HepG2 (cell line): ENCODE data around the gene CDYL. TPM values are rescaled to one million over a fixed set of nuclear protein-coding genes. Genes with fewer than 3 reads are reported as not detected.

Experiments used
- ADNP ChIP-seq: sonication (generic); formaldehyde crosslinking; IDR thresholded peaks from 2 replicates; pipeline ENCODE4 v1.4.0; 2020; ENCODE audit warnings: missing genetic modification reagents
- BCL3 ChIP-seq: sonication (generic); formaldehyde crosslinking; IDR thresholded peaks from 2 replicates; pipeline ENCODE4 v1.5.1; 2020; ENCODE audit warnings: mild to moderate bottlenecking, missing genetic modification reagents, moderate library complexity
- CTCF ChIP-seq: sonication (generic); formaldehyde crosslinking; IDR thresholded peaks from 2 replicates; pipeline ENCODE4 v1.5.0; 2020; ENCODE audit warnings: mild to moderate bottlenecking, missing genetic modification reagents, moderate library complexity
- GATA4 ChIP-seq: sonication (generic); IDR thresholded peaks from 2 replicates; pipeline ENCODE4 v1.6.1; 2016; ENCODE audit warnings: antibody characterized with exemption, low read depth, borderline replicate concordance
- HNF4A ChIP-seq: sonication (generic); formaldehyde crosslinking; IDR thresholded peaks from 2 replicates; pipeline ENCODE4 v1.4.0; 2020; ENCODE audit warnings: missing genetic modification reagents
- JDP2 ChIP-seq: sonication (generic); formaldehyde crosslinking; IDR thresholded peaks from 2 replicates; pipeline ENCODE4 v1.8.1; 2022; ENCODE audit warnings: missing genetic modification reagents, borderline replicate concordance
- KLF16 ChIP-seq, 2 experiments: sonication (generic) in 1 of 2; formaldehyde crosslinking in 1 of 2; IDR thresholded peaks; 2 replicates each; pipeline versions ENCODE4 v1.6.1 to v1.8.0; 2016 to 2023; ENCODE audit warnings: missing genetic modification reagents in 2 of 2, missing compliant biosample characterization in 1 of 2
- REXO4 ChIP-seq: sonication (generic); formaldehyde crosslinking; IDR thresholded peaks from 2 replicates; pipeline ENCODE4 v1.8.0; 2022; ENCODE audit warnings: missing genetic modification reagents, mild to moderate bottlenecking, borderline replicate concordance
- RXRA ChIP-seq: sonication (generic); formaldehyde crosslinking; IDR thresholded peaks from 2 replicates; pipeline ENCODE4 v1.5.1; 2020; ENCODE audit warnings: missing genetic modification reagents
- SNAPC5 ChIP-seq: sonication (generic); formaldehyde crosslinking; IDR thresholded peaks from 2 replicates; pipeline ENCODE4 v1.8.1; 2023; ENCODE audit warnings: mild to moderate bottlenecking, missing genetic modification reagents, borderline replicate concordance
- TEAD3 ChIP-seq: optimal IDR thresholded peaks from 2 replicates; pipeline ENCODE3; 2016; ENCODE audit warnings: borderline replicate concordance
- TRIM22 ChIP-seq: fragments of 450-650 bp; IDR thresholded peaks from 2 replicates; pipeline ENCODE4 v1.6.1; 2017
- ZFP91 ChIP-seq: sonication (generic); formaldehyde crosslinking; IDR thresholded peaks from 2 replicates; pipeline ENCODE4 v1.9.0; 2022; ENCODE audit warnings: missing genetic modification reagents, mild to moderate bottlenecking, borderline replicate concordance
- ZNF18 ChIP-seq: sonication (generic); formaldehyde crosslinking; IDR thresholded peaks from 2 replicates; pipeline ENCODE4 v1.8.0; 2022; ENCODE audit warnings: mild to moderate bottlenecking, missing genetic modification reagents; ENCODE audit not compliant: insufficient replicate concordance
- ZNF337 ChIP-seq: sonication (generic); formaldehyde crosslinking; IDR thresholded peaks from 2 replicates; pipeline ENCODE4 v1.5.1; 2020; ENCODE audit warnings: missing genetic modification reagents, low read depth, mild to moderate bottlenecking, borderline replicate concordance
- ZNF354B ChIP-seq: sonication (generic); formaldehyde crosslinking; IDR thresholded peaks from 2 replicates; pipeline ENCODE4 v1.8.0; 2022; ENCODE audit warnings: mild to moderate bottlenecking, missing genetic modification reagents
- ZNF512B ChIP-seq: sonication (generic); formaldehyde crosslinking; IDR thresholded peaks from 2 replicates; pipeline ENCODE4 v1.5.1; 2020; ENCODE audit warnings: missing genetic modification reagents, mild to moderate bottlenecking, borderline replicate concordance
- ZNF564 ChIP-seq: sonication (generic); formaldehyde crosslinking; IDR thresholded peaks from 2 replicates; pipeline ENCODE4 v1.8.1; 2023; ENCODE audit warnings: mild to moderate bottlenecking, missing genetic modification reagents
- ZNF644 ChIP-seq: IDR thresholded peaks from 2 replicates; pipeline ENCODE4 v1.6.1; 2016; ENCODE audit warnings: low read depth
- polyA plus RNA-seq, 8 experiments: library from polyadenylated mRNA; depleted of rRNA in 3 of 8; stranded (reverse) in 7 of 8; unstranded in 1 of 8; fragments of >200 nt; fragmentation: Illumina TruSeq in 4 of 8; extraction: Trizol in 4 of 8; gene quantifications; 2 replicates each; pipeline versions ENCODE4 v1.2.1 to v1.2.3, GENCODE V29; 2011 to 2016; ENCODE audit warnings: low read depth in 4 of 8, missing spikeins in 1 of 8, mixed read lengths in 1 of 8; ENCODE audit not compliant: insufficient read depth in 1 of 8
- total RNA-seq, 5 experiments: library from RNA; depleted of rRNA; stranded (reverse); fragments of >200 nt; fragmentation: Illumina TruSeq; extraction: Trizol; gene quantifications; 2 replicates each; pipeline ENCODE4 v1.2.3, GENCODE V29; 2016; ENCODE audit warnings: low read depth in 1 of 5

The CDYL gene
- total and polyA plus RNA-seq, 2 of the 13 experiments (the other 11 are each of a cell fraction or from before 2014, with no cell fraction given), result 22.8 to 105 TPM

- TF ChIP-seq BCL3 (CRISPR knock-in tag) (0 out of 2 replicates have a peak, but pooled peaks have one; percentile 0), RXRA (CRISPR knock-in tag) (peak; percentile 34; the same call in 1 of the 2 replicates), ZNF564 (CRISPR knock-in tag) (no peak), CTCF (CRISPR knock-in tag) (no peak), TRIM22 (no peak), GATA4 (no peak), ADNP (no peak), REXO4 (no peak), ZNF644 (no peak), ZNF512B (CRISPR knock-in tag) (no peak), ZNF18 (CRISPR knock-in tag) (no peak), HNF4A (CRISPR knock-in tag) (peak; percentile 28; the same call in 1 of the 2 replicates), ZNF354B (CRISPR knock-in tag) (no peak), KLF16 (CRISPR knock-in tag; IDR thresholded peaks at IDR 0.05) (no peak), SNAPC5 (no peak), JDP2 (CRISPR knock-in tag) (no peak), TEAD3 (CRISPR knock-in tag) (peak; percentile 11), ZNF337 (CRISPR knock-in tag) (no peak), ZFP91 (CRISPR knock-in tag) (0 out of 2 replicates have a peak, but pooled peaks have one; percentile 12)
Measured at GRCh38 chr6:4942673-4943009, 166.4 kb downstream of the CDYL start (continued).
